NCI-H748 (cell line): ENCODE measurements around the gene PRDM1.

Experiments used
- DNase-seq: peaks from one replicate; lab custom pipeline; 2025; ENCODE audit not compliant: unreplicated experiment; lab: John Stamatoyannopoulos, UW

The PRDM1 gene

DNA sequence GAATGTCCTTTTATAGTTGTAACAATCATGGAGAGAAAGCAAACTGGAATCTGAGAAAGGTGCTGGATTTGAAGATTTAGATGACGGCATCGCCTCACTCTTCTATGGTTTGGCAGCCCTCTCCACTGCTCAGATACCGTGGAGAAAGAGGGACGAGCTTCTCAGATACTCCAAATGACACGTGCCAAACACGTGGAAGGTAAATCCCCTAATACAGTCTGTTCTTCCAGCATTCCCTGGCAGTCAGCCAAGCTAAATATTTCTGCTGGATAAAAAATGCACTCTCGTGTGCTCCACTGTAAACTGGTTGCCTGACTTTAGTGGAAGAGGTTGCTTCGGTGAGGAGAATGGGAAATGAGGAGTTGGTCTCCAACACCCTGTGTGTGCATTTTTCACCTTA, 16.7 kb upstream of the PRDM1 start:
- peak; percentile 93 for DNase-seq

DNA sequence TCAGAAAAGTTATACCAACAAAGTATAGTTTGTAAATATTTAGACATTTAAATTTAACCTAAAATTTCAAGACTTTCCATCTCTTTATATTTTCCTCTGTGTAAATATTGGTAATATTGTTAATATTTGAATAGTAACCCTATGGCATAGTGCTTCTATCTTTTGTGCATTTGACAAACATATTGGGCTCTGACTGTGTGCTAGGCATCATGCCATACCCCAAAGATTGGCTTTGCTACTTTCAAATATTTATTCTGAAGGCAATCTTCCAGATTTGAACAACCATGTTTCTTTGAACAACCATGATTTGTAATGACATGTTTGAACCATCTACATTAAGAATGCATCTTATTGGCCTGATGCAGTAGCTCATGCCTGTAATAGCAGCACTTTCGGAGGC, 15.5 kb upstream of the PRDM1 start:
- no peak for DNase-seq

DNA sequence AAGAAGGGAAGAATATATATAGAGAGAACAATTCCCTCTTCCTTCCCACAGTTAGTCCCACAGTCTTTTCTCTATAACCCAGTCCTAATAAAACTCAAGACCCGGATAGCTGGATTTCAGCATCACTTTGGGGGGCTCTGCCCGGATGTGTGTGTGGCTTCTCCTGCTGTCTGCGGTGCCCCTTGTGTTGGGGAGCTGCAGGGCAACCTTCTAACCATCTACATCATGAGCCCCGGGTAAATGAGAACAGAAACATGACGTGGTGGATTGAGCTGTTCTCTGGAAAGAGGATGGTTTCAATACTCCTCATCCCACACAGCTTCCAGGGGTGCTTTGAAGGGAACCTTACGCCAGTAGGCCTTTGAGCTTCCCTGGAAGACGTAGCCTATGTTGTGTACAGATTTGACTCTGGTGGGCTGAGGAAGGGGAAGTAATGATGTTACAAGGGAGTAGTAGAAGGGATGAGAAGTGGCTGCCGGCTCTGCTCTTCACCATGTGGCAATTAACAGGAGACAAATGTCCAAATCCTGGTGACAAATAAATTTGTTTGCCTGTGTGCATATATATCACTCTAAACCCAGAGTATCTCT, 13.5 kb upstream of the PRDM1 start:
- DNase-seq: no peak

DNA sequence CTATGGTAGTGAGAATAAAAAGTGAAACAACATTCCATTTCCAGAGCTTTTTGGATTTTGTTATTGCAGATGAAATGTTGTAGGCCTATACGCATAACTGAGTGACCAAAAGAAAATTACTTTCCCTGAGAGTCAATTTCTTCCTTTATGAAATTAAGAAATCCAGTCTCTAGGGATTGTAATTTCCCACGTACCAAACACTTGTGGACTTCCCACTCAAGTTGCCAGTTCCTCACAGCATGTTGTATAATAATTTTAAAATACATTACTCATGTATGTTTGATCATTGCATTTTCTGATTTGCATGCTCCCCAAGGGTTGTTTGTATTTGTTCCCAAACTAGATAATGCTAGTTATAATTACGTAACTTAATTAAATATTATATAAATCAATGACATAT, 12.0 kb upstream of the PRDM1 start:
- no peak for DNase-seq

DNA sequence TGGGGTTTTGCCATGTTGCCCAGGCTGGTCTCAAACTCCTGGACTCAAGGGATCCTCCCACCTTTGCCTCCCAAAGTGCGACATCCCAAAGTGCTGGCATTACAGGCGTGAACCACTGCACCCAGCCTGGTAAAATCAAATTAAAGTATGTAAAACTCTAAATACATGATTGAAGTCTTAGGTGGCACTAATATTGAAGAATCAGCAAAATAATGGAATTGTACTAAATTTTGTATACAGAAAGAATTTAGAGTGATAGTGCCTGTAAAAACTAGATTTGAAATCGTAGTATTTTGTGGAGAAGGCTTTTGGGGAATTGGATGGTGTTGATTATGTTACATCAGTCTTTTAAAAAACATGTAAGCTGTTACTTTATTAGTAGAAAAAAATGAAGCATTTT, 10.0 kb upstream of the PRDM1 start:
- DNase-seq: no peak

DNA sequence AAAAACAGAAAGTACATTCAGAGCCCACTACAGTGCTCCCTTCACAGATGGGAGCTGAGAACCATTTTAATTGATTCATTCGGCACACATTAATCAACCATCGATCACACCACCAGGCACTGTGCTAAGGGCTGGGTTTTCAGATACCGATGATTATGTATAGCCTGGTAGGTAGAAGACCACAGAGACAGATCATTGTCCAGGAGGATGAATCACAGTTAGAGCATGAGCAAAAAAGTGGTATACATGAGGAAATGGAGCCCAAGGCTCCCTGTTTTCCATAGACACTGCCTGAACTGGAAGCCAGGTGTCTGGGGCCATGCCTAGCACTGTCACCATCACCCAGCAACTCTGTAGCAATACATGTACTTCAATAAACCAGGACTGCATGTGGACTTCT, 9.0 kb upstream of the PRDM1 start:
- no peak for DNase-seq

DNA sequence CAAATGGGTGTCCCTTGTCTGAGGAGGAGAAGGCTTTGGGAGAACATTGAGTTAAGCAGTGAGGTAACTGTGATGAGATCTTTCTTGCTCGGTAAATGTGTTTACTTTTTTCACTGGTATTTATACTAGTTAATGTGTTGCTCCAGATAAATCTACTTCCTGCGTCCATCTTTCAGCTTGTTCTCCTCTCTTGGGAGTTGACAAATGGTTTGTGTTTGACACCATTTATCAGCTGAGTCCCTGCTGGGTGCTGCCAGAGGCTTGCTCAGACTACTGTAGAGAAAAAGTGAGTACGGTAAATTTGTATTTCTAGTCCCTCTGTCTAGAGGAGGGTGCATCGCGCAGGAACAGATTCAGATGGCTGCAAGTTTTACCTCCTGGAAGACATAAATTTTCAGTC, 8.3 kb upstream of the PRDM1 start:
- DNase-seq: peak; percentile 35

DNA sequence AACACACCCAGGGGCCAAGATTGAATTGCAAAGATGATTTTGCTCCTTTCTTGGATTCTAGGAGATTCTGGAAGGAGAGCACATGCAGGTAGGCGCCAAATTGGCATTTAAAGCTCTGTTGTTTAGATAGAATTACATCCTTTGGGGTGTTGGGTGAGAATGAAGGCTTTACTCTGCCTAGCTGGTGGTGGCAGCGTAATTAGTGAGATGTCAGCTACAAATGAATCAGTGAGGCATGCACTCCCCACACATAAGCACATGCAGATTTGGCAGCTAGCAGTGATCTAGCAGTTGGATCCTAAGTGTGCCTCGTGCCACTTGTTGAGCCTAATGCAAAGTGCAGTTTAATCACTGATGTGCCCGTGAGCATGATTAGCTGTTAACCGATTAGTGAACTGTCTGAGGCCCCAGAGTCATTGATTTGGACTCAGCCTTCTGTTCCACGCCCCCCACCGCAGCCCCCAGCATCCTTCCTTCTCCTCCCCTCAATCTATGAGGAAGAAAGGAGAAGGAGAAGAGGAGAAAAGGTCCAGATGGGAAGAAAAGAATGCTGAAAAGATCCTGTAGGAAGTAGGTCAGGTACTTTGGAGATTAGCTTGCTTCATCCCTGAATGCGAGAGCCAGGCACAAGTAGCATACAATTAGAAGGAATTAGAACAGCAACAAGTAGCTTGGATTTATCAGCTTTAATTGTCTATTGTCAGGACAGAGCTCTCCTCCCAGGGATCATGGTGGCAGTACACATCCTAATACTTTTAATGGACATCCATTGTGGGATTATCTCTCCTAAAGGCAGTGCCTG, 6.0 kb upstream of the PRDM1 start:
- no peak for DNase-seq

DNA sequence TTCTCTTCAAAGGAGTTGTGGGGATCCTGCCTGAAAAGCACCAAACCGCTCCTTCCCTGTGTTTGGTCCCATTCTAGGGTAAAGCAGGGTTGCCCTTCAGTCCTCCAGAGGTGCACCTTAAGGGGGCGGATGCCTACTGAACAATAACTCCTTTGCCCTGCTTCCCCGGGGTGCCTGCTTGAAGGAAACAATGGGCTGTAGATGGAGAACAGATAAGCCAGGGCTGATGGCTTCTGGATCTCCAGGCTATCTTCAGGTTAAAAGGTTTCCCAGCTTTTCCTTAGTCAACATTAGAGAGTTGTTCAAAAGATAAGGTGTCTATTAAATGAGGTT, 5.4 kb upstream of the PRDM1 start:
- no peak for DNase-seq

DNA sequence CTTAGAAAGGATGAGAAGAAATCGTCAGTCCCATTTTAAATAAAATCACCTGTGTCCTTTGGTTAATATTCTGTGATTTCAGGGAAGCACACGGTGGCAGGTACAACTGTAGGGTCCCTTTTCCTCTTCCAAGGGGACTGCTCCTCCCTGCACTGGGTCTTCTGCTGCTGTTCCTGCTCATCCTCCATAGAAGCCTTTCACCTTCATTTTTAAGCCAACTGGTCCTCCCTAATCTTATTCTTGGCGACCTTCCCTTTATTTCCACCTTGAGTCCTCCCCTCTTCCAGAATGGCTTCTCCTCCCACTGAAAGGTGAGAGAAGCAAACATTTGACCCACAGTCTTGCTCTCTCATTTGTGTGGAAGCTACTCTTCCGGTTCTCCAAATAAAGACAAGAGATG, 4.4 kb upstream of the PRDM1 start:
- DNase-seq: no peak

DNA sequence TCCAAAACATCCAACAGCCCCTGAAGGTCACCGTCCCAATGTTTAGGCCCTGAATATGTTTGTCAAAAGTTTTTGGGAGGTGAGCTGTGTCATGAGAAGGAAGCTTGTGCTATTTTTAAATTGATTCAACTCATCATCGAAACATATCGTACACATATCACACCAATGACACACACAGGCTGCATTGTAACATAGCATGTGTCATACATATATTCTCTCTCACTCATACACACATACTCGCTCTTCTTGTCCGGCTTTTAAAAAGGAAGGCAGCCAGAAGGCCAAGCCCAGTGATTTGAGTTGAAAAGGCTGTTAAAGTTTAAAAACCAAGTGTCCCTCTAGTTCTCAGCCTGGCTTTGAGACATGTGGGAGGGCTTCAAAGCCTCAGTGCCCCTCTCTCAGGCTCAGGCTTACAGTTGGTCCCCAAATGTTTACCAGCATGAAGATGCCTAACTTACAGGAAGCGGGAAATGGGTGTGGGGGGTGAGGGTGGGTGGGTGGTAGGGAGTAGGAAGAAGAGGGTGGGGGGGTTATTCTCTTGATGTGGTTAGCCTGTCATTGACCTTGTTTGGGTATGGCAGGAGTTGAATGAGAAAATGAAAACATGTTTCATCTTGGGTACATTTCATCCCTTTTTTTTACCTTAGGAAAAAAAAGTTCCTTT, 3.3 kb upstream of the PRDM1 start:
- no peak for DNase-seq

DNA sequence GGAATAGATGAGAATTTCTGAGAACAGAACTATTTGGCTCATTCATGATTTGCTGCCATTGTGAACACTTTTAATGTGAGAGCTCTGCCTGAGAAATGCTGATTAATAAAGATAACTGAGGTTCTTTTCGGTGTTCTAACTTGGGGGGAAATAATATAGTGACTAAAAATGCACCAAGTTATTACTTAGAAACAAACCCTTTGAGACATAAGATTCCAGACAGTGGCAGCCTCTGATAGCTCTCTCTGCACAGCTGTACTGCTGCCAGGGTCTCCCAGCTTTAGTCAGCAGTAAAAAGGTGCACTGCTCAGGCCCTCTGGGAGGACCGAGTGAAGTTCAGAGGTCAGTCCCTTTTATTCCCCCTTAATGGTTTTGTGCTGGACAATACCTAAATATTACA, 2.5 kb upstream of the PRDM1 start:
- no peak for DNase-seq

DNA sequence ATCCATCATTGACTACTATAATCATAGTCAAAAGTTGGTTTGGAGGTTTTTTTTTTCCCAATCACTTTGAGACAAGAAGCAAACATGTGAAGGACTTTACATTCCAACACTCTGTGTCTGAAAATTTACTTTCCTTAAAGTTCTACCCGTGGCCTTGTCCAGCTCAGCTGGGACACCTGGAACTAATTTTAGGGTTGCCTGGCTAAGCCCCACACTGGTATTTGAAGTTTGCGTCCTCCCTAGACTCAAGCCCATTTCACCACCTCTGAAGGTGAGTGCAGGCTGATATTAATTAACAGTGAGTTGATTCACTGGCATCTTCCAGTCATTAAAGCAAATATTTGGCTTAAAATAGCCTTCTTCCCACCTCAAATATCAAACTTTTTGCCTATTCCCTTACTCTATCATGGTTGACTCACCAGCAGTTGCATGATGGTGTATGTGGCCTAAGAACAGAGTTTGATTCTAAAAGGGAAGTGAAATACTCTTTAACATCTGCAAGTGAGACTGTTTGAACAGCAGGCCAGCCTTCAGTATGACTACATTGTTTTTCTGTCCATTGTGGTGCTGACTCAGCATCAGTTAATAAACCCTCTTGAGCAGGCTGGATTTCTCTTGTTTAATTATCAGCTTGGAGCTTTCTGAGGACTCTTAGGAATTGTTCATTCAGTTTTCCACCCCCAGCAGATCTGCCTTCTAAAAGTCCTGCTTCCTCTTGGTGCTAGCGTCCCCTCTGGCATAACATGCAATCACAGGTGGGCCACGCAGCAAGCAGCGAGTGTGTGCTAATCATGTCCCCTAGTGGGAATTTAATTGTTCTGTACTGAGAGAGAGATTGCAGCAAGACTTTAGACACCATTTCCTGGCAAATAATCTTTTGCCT, 1.8 kb upstream of the PRDM1 start:
- DNase-seq: peak; percentile 96

DNA sequence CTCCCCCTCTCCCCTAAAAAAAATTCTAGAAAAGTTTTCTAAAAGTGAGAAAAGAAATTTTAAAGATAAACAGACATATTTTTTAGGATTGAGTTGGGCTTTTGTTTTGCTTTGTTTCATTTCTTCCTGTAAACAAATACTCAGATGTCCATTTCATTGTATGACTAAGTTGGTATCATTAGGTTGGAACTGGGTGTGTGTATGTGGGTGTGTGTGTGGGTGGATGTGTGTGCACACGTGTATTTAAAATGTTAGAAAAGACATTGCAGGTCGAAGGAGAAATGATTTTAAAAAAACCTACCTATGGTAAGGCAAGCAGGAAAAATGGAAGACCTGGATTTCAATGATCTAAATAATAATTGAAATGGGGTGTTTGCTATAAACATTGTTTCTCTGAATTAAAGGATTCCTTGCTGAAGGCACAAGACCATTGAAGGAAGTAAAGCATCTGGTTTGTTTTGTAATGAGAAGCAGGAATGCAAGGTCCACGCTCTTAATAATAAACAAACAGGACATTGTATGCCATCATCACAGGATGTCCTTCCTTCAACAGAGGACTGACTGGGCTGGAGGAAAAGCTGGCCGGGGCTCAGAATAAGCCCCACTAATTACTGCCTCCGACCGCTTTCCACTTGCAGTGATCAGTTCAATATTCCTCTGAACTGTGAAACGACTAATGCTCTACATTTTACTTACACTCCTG, 996 bp upstream of the PRDM1 start:
- peak; percentile 80 for DNase-seq

DNA sequence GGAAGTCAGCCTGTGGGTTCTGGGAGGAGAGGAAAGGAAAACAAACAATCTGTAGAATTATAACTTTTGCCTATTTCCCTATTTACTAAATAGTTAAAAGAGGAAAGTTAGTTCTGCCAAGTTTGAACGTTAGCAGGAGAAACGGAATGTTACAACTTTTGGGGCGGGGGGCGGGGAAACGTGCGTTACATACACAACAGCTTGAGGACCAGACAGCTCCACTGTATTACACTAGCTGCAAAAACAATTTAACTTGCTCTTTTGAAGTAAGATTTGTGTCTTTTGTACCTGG, 498 bp upstream of the PRDM1 start:
- no peak for DNase-seq

DNA sequence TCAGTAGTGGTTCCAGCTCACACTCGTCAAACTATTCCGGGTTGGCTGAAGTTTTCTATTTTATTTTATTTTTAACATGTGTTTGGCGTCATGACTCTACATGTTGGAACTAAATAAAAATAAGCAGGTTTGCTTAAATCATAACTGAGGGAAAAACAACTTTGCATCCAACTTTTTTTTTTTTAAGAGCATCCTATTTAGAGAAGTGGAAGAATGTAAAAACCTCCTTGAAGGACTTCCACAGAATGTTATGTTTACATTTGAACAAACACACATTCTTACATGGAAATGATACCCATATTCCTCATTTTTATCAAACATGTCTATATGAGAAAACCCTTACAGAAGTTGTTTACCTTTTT, 659 bp downstream of the PRDM1 start:
- no peak for DNase-seq

DNA sequence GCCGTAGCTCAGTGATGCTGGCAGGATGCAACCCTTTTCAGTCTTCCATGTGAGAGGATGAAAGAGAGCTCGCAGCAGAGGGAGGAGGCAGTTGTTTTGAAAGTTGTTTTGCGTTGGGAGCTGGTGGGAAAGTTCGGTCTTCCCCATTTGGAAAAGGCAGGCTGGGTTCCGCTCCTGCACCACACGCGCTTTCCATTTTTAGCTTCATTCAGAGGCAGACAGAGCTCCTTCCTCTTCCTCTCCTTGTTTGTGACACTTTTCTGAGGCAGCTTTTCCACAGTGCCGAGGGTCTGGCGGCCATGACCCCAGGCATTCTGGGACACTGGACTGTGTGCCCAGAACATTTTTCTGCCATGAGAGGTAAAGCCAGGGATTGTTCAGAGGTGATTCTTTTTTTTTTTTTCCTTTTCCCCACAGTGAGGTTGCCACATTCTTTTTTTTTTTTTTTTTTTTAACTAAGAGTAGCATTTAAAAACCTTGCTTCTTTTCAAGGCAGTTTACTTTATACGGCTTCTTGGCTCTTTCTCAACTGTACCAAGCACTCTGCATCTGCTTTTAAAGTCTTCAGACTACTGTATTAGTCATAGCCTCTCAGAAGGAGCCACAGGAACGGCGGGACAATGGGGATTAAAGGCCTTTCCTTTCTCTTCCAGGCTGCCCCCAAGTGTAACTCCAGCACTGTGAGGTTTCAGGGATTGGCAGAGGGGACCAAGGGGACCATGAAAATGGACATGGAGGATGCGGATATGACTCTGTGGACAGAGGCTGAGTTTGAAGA, 1.6 kb downstream of the PRDM1 start:
- DNase-seq: no peak

DNA sequence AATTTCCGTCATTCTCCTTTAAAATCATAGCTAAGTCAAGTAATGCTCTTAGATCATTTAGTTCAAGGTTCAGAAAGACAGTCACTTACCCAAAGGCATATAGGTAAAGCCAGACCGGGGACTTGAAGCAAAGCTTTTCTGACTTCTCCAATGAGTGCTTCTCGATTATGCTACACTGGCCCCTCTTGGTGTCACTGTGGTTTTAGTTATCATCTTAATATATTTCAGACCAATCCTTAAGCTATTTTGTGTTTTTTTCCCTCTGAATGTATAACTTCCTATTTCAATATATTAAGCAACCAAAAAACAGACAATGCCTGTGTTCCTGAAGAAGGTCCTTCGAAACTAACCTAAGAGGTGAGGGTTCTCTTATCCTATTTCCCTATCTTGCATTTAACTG, 3.9 kb downstream of the PRDM1 start:
- no peak for DNase-seq

DNA sequence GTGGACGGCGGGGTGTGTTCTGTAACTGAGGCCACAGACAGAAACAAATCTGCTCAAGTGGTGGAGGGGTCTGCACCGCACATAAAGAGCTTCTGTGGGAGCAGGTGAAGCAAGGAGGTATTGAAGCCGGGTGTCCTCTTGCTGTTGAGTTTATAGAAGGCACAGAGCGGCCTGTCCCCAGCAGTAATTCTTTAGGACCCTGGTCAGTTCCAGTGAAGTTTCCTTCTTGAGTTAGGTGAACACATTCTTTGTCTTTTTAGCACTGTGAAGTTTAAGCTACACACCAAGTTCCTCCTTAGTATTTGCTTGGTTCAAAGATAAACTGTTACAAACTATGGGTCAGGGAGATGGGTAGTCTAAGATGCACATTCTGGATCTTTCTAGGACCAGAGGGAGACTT, 6.1 kb downstream of the PRDM1 start:
- no peak for DNase-seq

DNA sequence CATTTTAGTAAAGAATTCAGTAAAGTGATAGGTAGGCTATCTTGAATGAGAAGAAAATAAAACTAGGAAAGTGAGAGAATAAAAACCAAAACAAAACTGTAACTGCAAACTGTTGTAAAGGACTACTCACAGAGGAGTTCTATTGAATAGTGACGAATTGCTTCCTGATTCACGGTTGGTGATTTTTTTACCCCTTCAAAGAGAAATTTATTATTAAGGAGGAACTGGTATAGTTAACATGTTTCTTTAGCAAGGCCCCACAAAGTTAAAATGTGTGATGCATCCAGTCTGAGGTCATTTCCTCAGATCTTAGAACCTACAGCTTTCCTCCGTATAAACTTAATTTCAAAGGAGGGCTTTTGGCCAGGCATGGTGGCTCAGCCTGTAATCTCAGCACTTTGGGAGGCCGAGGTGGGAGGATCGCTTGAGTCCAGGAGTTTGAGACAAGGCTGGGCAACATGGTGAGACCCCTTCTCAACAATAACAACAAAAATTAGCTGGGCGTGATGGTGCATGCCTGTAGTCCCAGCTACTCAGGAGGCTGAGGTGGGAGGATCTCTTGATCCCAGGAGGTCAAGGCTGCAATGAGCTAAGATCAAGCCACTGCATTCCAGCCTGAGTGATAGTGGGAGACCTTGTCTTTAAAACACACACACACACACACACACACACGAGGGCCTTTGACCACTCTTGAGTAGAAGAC, 8.3 kb downstream of the PRDM1 start:
- DNase-seq: no peak
